ENCODE data around the gene SMARCA1. TPM values are rescaled to one million over a fixed set of nuclear protein-coding genes. Genes with fewer than 3 reads are reported as not detected.

SMARCA1 gene
- total and polyA plus RNA-seq, 2 of the 13 experiments (the other 11 are each of a cell fraction or from before 2014, with no cell fraction given): 97.7 to 145 TPM

- Histone ChIP-seq H4K20me1 (ENCODE audit: insufficient read depth, low read length) (no peaks in the 10 kb centered on the region), H3K79me2 (ENCODE audit: insufficient read depth, low read length) (no peaks in the 10 kb centered on the region), H3K9me3 (ENCODE audit: low read length) (peaks cover 7% of the 10 kb centered on the region; the same call in 1 of the 2 replicates), H3K9ac (ENCODE audit: insufficient read depth, low read depth, low read length) (no peak overlapping the region), H3K27me3 (ENCODE audit: control insufficient read depth in 1 of 2, insufficient read depth in 2 of 2, low read length in 2 of 2) (no peaks in the 10 kb centered on the region), H3K27ac (ENCODE audit: extremely low read length, insufficient read depth, low read length) (no peak overlapping the region), H3K36me3 (replicated peaks in 1 of 2; ENCODE audit: control insufficient read depth in 1 of 2, insufficient read depth in 2 of 2, low read length in 2 of 2) (peaks cover 0 to 16% of the 10 kb centered on the region in 2 experiments; a peak in 2 of 5 replicates), H3K4me3 (replicated peaks in 1 of 3; ENCODE audit: insufficient read depth in 1 of 3, low read depth in 2 of 3, low read length in 3 of 3) (no peak overlapping the region), H2AFZ (ENCODE audit: low read length) (no peak overlapping the region), H3K4me2 (ENCODE audit: low read depth, low read length) (no peak overlapping the region), H3K4me1 (ENCODE audit: insufficient read depth, low read length) (peaks cover under 1% of the 10 kb centered on the region)
- peak; percentile 85 for ATAC-seq
- DNase-seq (ENCODE audit: low spot score): no peak
- no peak for FAIRE-seq
- no CpG with 5 or more reads among the region's 1 CpG for WGBS (ENCODE audit: low lambda C conversion rate)
- intact Hi-C loops (cut with micrococcal nuclease; ENCODE audit: unreplicated experiment): no loop called here
- ChIA-PET CTCF (ENCODE audit: low intra/inter-chr PET ratio, low total read pairs) (no interaction called here), POLR2A (no interaction called here)
- in situ Hi-C loops (cut with HindIII; ENCODE audit: extremely low pct_ligation_motif_present, low pct_unique_long_range_greater_than_20kb): no loop called here
- BruUV-seq (replicated peaks): no TSS peak
- TF ChIP-seq ZNF260 (CRISPR knock-in tag; IDR thresholded peaks at IDR 0.05; ENCODE audit: borderline replicate concordance, low read depth) (no peak), CTCF (CRISPR knock-in tag; IDR thresholded peaks at IDR 0.05) (peak; percentile 35; the same call in 1 of the 2 replicates), ELK4 (CRISPR knock-in tag; IDR thresholded peaks at IDR 0.05; ENCODE audit: borderline replicate concordance) (no peak), SRSF9 (IDR thresholded peaks at IDR 0.05; ENCODE audit: borderline replicate concordance, insufficient read depth, low read depth, low read length, poor library complexity, severe bottlenecking) (no peak), ZNF513 (CRISPR knock-in tag; conservative IDR thresholded peaks at IDR 0.05) (no peak), MAX (IDR thresholded peaks at IDR 0.05) (peak; percentile 37; the same call in 1 of the 2 replicates), MEIS1 (CRISPR knock-in tag; IDR thresholded peaks at IDR 0.05; ENCODE audit: borderline replicate concordance) (no peak), ZNF207 (IDR thresholded peaks at IDR 0.05; ENCODE audit: borderline replicate concordance) (no peak), HMGXB4 (CRISPR knock-in tag; IDR thresholded peaks at IDR 0.05; ENCODE audit: borderline replicate concordance in 1 of 2, low read depth in 1 of 2) (no peak), ZNF687 (CRISPR knock-in tag; IDR thresholded peaks at IDR 0.05) (peak; percentile 25; the same call in 1 of the 2 replicates)
Observed at GRCh38 chrX:129427267-129427666, 96.0 kb downstream of the SMARCA1 start.
